OCI-LY1 (cell line): ENCODE measurements around the gene HOXD8.

Experiments
- H2AFZ ChIP-seq: fragments of 200-600 bp; sonication (generic), shearing (Covaris generic); 2 replicates; pipeline ENCODE4 v1.6.0; 2014; ENCODE audit warnings: antibody characterized with exemption, mild to moderate bottlenecking, low read length
- H3F3A ChIP-seq: fragments of 200-600 bp; sonication (generic), shearing (Covaris generic); 2 replicates; pipeline ENCODE4 v1.6.0; 2014; ENCODE audit warnings: mild to moderate bottlenecking, antibody characterized with exemption, low read length, moderate library complexity; ENCODE audit not compliant: insufficient read depth
- H3K27ac ChIP-seq: fragments of 200-600 bp; sonication (generic); 2 replicates; pipeline ENCODE4 v1.5.1; 2014; ENCODE audit warnings: low read length, mixed run types, mild to moderate bottlenecking, low read depth; ENCODE audit not compliant: poor library complexity, severe bottlenecking
- H3K27me3 ChIP-seq: fragments of 200-600 bp; sonication (generic); 2 replicates; pipeline ENCODE4 v1.6.0; 2014; ENCODE audit warnings: antibody characterized with exemption, mild to moderate bottlenecking, low read length, moderate library complexity; ENCODE audit not compliant: insufficient read depth
- H3K36me3 ChIP-seq: fragments of 200-600 bp; sonication (generic); 2 replicates; pipeline ENCODE4 v1.6.1; 2014; ENCODE audit warnings: mild to moderate bottlenecking, antibody characterized with exemption, low read length, moderate library complexity, mixed read lengths; ENCODE audit not compliant: insufficient read depth
- H3K4me1 ChIP-seq: fragments of 200-600 bp; sonication (generic); 2 replicates; pipeline ENCODE4 v1.5.1; 2014; ENCODE audit warnings: mild to moderate bottlenecking, low read length, moderate library complexity; ENCODE audit not compliant: insufficient read depth, severe bottlenecking
- H3K4me2 ChIP-seq: fragments of 200-600 bp; sonication (generic), shearing (Covaris generic); 2 replicates; pipeline ENCODE4 v1.6.1; 2014; ENCODE audit warnings: low read length
- H3K4me3 ChIP-seq: fragments of 200-600 bp; sonication (generic); 2 replicates; pipeline ENCODE4 v1.5.1; 2014; ENCODE audit warnings: low read length, low read depth, mild to moderate bottlenecking, mixed read lengths; ENCODE audit not compliant: poor library complexity, severe bottlenecking
- H3K79me2 ChIP-seq: fragments of 200-600 bp; shearing (Covaris generic); 2 replicates; pipeline ENCODE4 v1.6.1; 2016; ENCODE audit warnings: mixed run types, low read length, mixed read lengths; ENCODE audit not compliant: insufficient read depth
- H3K9ac ChIP-seq: fragments of 200-600 bp; sonication (generic), shearing (Covaris generic); 2 replicates; pipeline ENCODE4 v1.6.1; 2014; ENCODE audit warnings: mild to moderate bottlenecking, low read length, mixed read lengths
- H3K9me2 ChIP-seq: fragments of 200-600 bp; sonication (generic), shearing (Covaris generic); 2 replicates; pipeline ENCODE4 v1.6.1; 2014; ENCODE audit warnings: low read depth, mild to moderate bottlenecking, low read length, mixed read lengths
- H3K9me3 ChIP-seq: fragments of 200-600 bp; shearing (Covaris generic); 2 replicates; pipeline ENCODE4 v1.6.1; 2014; ENCODE audit warnings: low read length, mixed read lengths
- H4K20me1 ChIP-seq: fragments of 200-600 bp; sonication (generic), shearing (Covaris generic); 2 replicates; pipeline ENCODE4 v1.6.0; 2016; ENCODE audit warnings: mild to moderate bottlenecking, low read length; ENCODE audit not compliant: insufficient read depth
- EZH2 ChIP-seq: fragments of 200-600 bp; sonication (generic), shearing (Covaris generic); IDR thresholded peaks from 2 replicates; pipeline ENCODE4 v1.8.0; 2017; ENCODE audit warnings: borderline replicate concordance, mixed run types, mild to moderate bottlenecking, antibody characterized with exemption, low read length, moderate library complexity, mixed read lengths
- TF ChIP-seq, protein P1 (sequence below): fragments of 200-600 bp; sonication (generic), shearing (Covaris generic); IDR thresholded peaks from 2 replicates; pipeline ENCODE4 v1.5.1; 2017; ENCODE audit warnings: mild to moderate bottlenecking, antibody characterized with exemption, low read length, moderate library complexity, mixed read lengths

HOXD8 gene

DNA sequence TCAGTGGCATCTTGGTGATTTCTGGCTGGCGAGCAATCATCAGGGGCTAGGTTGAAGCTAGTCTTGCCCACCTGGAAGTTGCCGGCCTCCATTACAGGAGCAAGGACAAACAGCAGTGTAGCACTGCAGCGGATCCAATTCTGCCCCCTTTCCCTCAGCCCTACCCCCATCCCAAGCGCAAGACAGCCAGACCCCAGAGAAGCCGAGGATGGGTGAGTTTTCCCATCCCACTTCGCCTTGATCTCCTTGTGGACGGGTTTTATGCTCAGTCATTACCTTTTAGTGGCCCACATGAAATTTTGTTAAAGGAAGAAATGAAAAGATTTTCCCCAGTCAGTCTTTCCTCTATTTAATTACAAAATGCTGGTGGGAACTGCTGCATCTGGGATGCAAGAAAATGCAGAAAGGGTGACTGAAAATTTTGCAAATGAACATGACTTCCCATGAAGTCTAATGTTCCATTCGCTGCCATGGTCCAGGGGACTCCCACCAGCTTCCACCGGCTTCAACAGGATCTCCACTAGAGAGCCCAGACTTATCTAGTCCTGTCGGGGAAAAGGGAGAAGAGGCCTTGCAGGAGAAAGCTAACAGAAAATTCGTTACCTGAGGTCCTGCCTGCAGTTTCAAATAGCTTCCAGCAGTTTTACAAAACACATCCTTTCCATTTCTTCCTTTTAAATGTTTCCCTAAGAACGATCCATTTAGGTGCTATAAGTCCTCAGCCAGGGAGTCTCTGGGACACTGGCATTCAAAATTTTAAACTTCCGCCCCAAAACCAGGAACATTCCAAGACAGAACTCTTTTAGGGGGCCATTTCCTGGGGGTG, 8.9 kb upstream of the HOXD8 start:
- H3K4me3 ChIP-seq, result no peak overlapping the region
- no peaks in the 10 kb centered on the region for H3K79me2 ChIP-seq
- H3K4me1 ChIP-seq, result no peaks in the 10 kb centered on the region
- H3K36me3 ChIP-seq, result no peaks in the 10 kb centered on the region
- H3K27me3 ChIP-seq, result no peaks in the 10 kb centered on the region
- H4K20me1 ChIP-seq, result no peaks in the 10 kb centered on the region
- no peaks in the 10 kb centered on the region for H3K9me3 ChIP-seq
- no peaks in the 10 kb centered on the region for H3F3A ChIP-seq
- no peak overlapping the region for H2AFZ ChIP-seq
- no peak overlapping the region for H3K4me2 ChIP-seq
- H3K9ac ChIP-seq, result no peak overlapping the region
- no peak overlapping the region for H3K27ac ChIP-seq
- TF ChIP-seq, protein P1, sequence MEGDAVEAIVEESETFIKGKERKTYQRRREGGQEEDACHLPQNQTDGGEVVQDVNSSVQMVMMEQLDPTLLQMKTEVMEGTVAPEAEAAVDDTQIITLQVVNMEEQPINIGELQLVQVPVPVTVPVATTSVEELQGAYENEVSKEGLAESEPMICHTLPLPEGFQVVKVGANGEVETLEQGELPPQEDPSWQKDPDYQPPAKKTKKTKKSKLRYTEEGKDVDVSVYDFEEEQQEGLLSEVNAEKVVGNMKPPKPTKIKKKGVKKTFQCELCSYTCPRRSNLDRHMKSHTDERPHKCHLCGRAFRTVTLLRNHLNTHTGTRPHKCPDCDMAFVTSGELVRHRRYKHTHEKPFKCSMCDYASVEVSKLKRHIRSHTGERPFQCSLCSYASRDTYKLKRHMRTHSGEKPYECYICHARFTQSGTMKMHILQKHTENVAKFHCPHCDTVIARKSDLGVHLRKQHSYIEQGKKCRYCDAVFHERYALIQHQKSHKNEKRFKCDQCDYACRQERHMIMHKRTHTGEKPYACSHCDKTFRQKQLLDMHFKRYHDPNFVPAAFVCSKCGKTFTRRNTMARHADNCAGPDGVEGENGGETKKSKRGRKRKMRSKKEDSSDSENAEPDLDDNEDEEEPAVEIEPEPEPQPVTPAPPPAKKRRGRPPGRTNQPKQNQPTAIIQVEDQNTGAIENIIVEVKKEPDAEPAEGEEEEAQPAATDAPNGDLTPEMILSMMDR, result no peak
- TF ChIP-seq EZH2, result no peak
- no peaks in the 10 kb centered on the region for H3K9me2 ChIP-seq

DNA sequence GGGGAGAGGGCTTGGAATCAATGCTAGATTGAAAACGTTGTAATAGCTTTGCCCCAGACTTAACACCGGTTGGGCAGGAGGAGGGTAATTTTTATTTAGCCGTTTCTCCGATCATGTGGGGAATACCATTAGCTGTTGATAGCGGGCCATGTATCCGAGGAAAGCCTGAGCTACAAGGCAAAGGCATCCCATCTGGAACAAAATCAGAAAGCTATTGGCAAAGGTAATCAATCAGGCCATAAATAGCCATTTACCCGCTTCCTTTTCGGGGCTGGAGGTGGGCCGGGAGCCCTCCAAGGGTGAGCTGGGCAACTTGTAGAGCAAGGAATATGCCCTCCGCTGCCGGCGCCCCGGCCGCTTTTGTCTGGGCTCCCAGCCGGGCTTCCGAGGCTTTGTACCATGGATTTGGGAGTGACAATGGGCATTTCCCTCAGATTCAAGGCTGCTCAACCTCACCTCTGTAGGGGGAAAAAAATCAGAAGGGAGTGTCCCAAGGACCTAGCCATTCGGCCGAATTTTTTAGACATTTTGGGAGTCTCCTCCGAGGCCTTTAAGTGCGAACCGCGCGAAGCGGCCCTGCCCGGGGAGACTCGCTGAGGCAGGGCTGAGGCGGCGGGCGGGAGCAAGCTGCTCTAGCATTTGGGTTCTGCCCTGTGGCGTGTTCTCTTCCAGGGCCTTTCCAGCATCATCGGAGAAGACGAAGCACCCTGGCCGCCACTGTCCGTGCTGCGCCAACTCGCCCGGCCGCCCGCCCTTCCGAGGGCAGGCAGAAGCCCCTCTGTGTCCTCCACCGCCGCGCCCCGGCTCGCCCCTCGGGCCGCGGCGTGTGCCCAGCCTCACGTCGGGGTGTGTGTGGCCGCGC, 8.1 kb upstream of the HOXD8 start:
- no peaks in the 10 kb centered on the region for H3K9me2 ChIP-seq
- H4K20me1 ChIP-seq, result no peaks in the 10 kb centered on the region
- no peaks in the 10 kb centered on the region for H3F3A ChIP-seq
- H3K9ac ChIP-seq, result no peak overlapping the region
- H3K4me2 ChIP-seq, result no peak overlapping the region
- H3K4me1 ChIP-seq, result no peaks in the 10 kb centered on the region
- H3K27ac ChIP-seq, result no peak overlapping the region
- H3K36me3 ChIP-seq, result no peaks in the 10 kb centered on the region
- H3K27me3 ChIP-seq, result no peaks in the 10 kb centered on the region; the same call in 1 of the 2 replicates
- H3K9me3 ChIP-seq, result no peaks in the 10 kb centered on the region
- no peak overlapping the region for H2AFZ ChIP-seq
- H3K4me3 ChIP-seq, result no peak overlapping the region
- no peaks in the 10 kb centered on the region for H3K79me2 ChIP-seq
- no peak for TF ChIP-seq EZH2
- TF ChIP-seq, protein P1, result no peak

DNA sequence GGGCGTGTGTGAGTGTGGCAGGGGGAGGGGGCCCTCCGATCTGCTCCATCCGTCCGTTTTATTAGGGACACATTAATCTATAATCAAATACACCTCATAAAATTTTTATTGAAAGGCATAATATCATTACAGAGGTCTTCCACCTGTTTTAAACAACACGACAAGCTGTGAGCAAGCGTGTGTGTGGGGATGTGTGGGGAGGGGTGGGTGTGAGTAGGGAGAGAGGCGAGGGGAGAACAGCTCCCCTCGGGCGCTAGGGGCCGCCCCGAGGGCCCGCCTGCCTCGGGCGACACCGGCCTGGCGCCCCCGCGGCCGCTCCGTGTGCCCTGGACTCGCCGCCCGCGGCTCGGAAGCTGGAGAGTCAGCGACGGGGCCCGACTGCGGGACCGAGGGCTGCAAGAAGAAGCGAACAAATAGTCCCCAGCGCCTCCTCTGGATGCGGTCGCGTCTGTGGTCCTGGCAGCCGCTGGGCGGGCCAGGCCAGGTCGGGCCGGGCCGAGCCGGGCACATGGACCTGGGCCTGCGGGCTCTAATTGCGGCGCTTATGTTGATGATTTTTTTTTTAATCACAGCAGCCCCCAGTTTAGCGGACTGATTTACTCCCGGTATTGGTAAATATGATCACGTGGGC, 7.3 kb upstream of the HOXD8 start:
- Histone ChIP-seq H3K9ac (no peak overlapping the region), H3K4me1 (no peaks in the 10 kb centered on the region), H3K9me3 (no peaks in the 10 kb centered on the region), H3F3A (no peaks in the 10 kb centered on the region), H4K20me1 (no peaks in the 10 kb centered on the region), H3K27ac (no peak overlapping the region), H3K36me3 (no peaks in the 10 kb centered on the region), H2AFZ (no peak overlapping the region), H3K27me3 (no peaks in the 10 kb centered on the region; the same call in 1 of the 2 replicates), H3K4me2 (no peak overlapping the region), H3K4me3 (no peak overlapping the region), H3K9me2 (no peaks in the 10 kb centered on the region), H3K79me2 (no peaks in the 10 kb centered on the region)
- no peak for TF ChIP-seq EZH2
- TF ChIP-seq, protein P1, result no peak
